ENCODE measurements around the gene CC2D2A. TPM values are rescaled to one million over a fixed set of nuclear protein-coding genes. Genes with fewer than 3 reads are reported as not detected.

CC2D2A gene
- total and polyA plus RNA-seq, 4 donors = 9.2 to 63.7 (median 24.8) TPM

GRCh38 chr4:15459706-15460105, 10.0 kb upstream of the CC2D2A start:
- H3K9ac ChIP-seq (ENCODE audit: insufficient read depth in 1 of 2, low read length in 2 of 2) = no peak overlapping the region
- no peaks in the 10 kb centered on the region for H3K27me3 ChIP-seq (ENCODE audit: control insufficient read depth in 3 of 3, insufficient read depth in 3 of 3, low read length in 2 of 3)
- no peak overlapping the region for H3K4me3 ChIP-seq
- H3K9me3 ChIP-seq (ENCODE audit: control insufficient read depth in 4 of 4, insufficient read depth in 3 of 4, low read length in 3 of 4) = no peaks in the 10 kb centered on the region
- ATAC-seq (ENCODE audit: insufficient read depth, low FRiP score) = no peak
- H3K4me1 ChIP-seq (ENCODE audit: control insufficient read depth in 5 of 5, insufficient read depth in 5 of 5, low read length in 5 of 5) = peaks cover 0 to 8% (median 4%) of the 10 kb centered on the region in 5 donors
- no peak for DNase-seq
- H3K36me3 ChIP-seq (ENCODE audit: control insufficient read depth in 4 of 4, insufficient read depth in 4 of 4, low read length in 4 of 4) = no peaks in the 10 kb centered on the region
- no peak overlapping the region for H3K27ac ChIP-seq (ENCODE audit: low read depth in 1 of 2, low read length in 1 of 2)
- TF ChIP-seq CTCF (IDR thresholded peaks at IDR 0.05; ENCODE audit: control extremely low read depth, extremely low read depth) = no peak

- H3K27me3 ChIP-seq (ENCODE audit: control insufficient read depth in 3 of 3, insufficient read depth in 3 of 3, low read length in 2 of 3) = no peaks in the 10 kb centered on the region
- H3K36me3 ChIP-seq (ENCODE audit: control insufficient read depth in 4 of 4, insufficient read depth in 4 of 4, low read length in 4 of 4) = no peaks in the 10 kb centered on the region
- WGBS, 2 donors = 52 to 55% methylated on average over 1 of the region's 1 CpG
- peaks cover 0 to 10% (median 0%) of the 10 kb centered on the region in 5 donors for H3K4me1 ChIP-seq (ENCODE audit: control insufficient read depth in 5 of 5, insufficient read depth in 5 of 5, low read length in 5 of 5)
- no peak overlapping the region for H3K9ac ChIP-seq (ENCODE audit: insufficient read depth in 1 of 2, low read length in 2 of 2)
- ATAC-seq (ENCODE audit: insufficient read depth, low FRiP score) (no peak), DNase-seq (no peak)
- no peaks in the 10 kb centered on the region for H3K9me3 ChIP-seq (ENCODE audit: control insufficient read depth in 4 of 4, insufficient read depth in 3 of 4, low read length in 3 of 4)
- H3K4me3 ChIP-seq = no peak overlapping the region
- H3K27ac ChIP-seq (ENCODE audit: low read depth in 1 of 2, low read length in 1 of 2) = no peak overlapping the region
- TF ChIP-seq CTCF (IDR thresholded peaks at IDR 0.05; ENCODE audit: control extremely low read depth, extremely low read depth) = no peak
Measured at GRCh38 chr4:15466596-15466995, 3.1 kb upstream of the CC2D2A start.

GRCh38 chr4:15470128-15470475, 420 bp downstream of the CC2D2A start:
- no peaks in the 10 kb centered on the region for H3K27me3 ChIP-seq (ENCODE audit: control insufficient read depth in 3 of 3, insufficient read depth in 3 of 3, low read length in 2 of 3)
- peak overlapping the region; percentile 44 to 75 for H3K9ac ChIP-seq (ENCODE audit: insufficient read depth in 1 of 2, low read length in 2 of 2)
- DNase-seq = peak in 1 of 3 donors; percentile 44
- TF ChIP-seq CTCF (IDR thresholded peaks at IDR 0.05; ENCODE audit: control extremely low read depth, extremely low read depth) = no peak
- no peaks in the 10 kb centered on the region for H3K9me3 ChIP-seq (ENCODE audit: control insufficient read depth in 4 of 4, insufficient read depth in 3 of 4, low read length in 3 of 4)
- no peaks in the 10 kb centered on the region for H3K36me3 ChIP-seq (ENCODE audit: control insufficient read depth in 4 of 4, insufficient read depth in 4 of 4, low read length in 4 of 4)
- peak overlapping the region; percentile 42 for H3K4me3 ChIP-seq
- peaks cover 0 to 10% (median 0%) of the 10 kb centered on the region in 5 donors for H3K4me1 ChIP-seq (ENCODE audit: control insufficient read depth in 5 of 5, insufficient read depth in 5 of 5, low read length in 5 of 5)
- 3 to 5% methylated on average over 3 of the region's 3 CpGs for WGBS, 2 donors
- peak overlapping the region; percentile 55 to 64 for H3K27ac ChIP-seq (ENCODE audit: low read depth in 1 of 2, low read length in 1 of 2)
- peak; percentile 15 for ATAC-seq (ENCODE audit: insufficient read depth, low FRiP score)

GRCh38 chr4:15476396-15476795, 6.7 kb downstream of the CC2D2A start:
- WGBS, 2 donors = 84 to 97% methylated on average over 5 of the region's 5 CpGs
- no peak overlapping the region for H3K9ac ChIP-seq (ENCODE audit: insufficient read depth in 1 of 2, low read length in 2 of 2)
- H3K4me3 ChIP-seq = no peak overlapping the region

More at GRCh38 chr4:15476396-15476795, 6.7 kb downstream of the CC2D2A start:
- H3K27me3 ChIP-seq (ENCODE audit: control insufficient read depth in 3 of 3, insufficient read depth in 3 of 3, low read length in 2 of 3) = no peaks in the 10 kb centered on the region
- DNase-seq = no peak
- peaks cover 0 to 9% (median 0%) of the 10 kb centered on the region in 5 donors for H3K4me1 ChIP-seq (ENCODE audit: control insufficient read depth in 5 of 5, insufficient read depth in 5 of 5, low read length in 5 of 5)
- no peak for ATAC-seq (ENCODE audit: insufficient read depth, low FRiP score)
- TF ChIP-seq CTCF (IDR thresholded peaks at IDR 0.05; ENCODE audit: control extremely low read depth, extremely low read depth) = no peak
- no peak overlapping the region for H3K27ac ChIP-seq (ENCODE audit: low read depth in 1 of 2, low read length in 1 of 2)
- H3K36me3 ChIP-seq (ENCODE audit: control insufficient read depth in 4 of 4, insufficient read depth in 4 of 4, low read length in 4 of 4) = peaks cover 0 to 7% (median 3%) of the 10 kb centered on the region in 4 donors
- H3K9me3 ChIP-seq (ENCODE audit: control insufficient read depth in 4 of 4, insufficient read depth in 3 of 4, low read length in 3 of 4) = no peaks in the 10 kb centered on the region

All from lung (tissue), 12 donors.